Epithelial cell of esophagus (primary cell): ENCODE measurements around the gene PTPRU.

Experiments used
- DNase-seq: peaks from one replicate; pipeline ENCODE4 v3.0.0; 2010; ENCODE audit warnings: low read depth
- H3K4me3 ChIP-seq: 2 replicates; pipeline ENCODE4 v1.5.1; 2011; ENCODE audit warnings: mild to moderate bottlenecking, low read length, control low read depth
- CTCF ChIP-seq: IDR thresholded peaks from 2 replicates; pipeline ENCODE4 v1.5.1; 2011; ENCODE audit warnings: low read depth, mild to moderate bottlenecking, low read length, control low read depth, inconsistent platforms; ENCODE audit not compliant: insufficient read depth; ENCODE audit errors: missing control alignments

The PTPRU gene

GRCh38 chr1:29317063-29317915, 81.0 kb downstream of the PTPRU start:
- no peak for TF ChIP-seq CTCF
- DNase-seq: no peak
- H3K4me3 ChIP-seq: no peak overlapping the region

GRCh38 chr1:29317916-29318530, 81.7 kb downstream of the PTPRU start:
- DNase-seq: no peak
- TF ChIP-seq CTCF: no peak
- H3K4me3 ChIP-seq: no peak overlapping the region

DNA sequence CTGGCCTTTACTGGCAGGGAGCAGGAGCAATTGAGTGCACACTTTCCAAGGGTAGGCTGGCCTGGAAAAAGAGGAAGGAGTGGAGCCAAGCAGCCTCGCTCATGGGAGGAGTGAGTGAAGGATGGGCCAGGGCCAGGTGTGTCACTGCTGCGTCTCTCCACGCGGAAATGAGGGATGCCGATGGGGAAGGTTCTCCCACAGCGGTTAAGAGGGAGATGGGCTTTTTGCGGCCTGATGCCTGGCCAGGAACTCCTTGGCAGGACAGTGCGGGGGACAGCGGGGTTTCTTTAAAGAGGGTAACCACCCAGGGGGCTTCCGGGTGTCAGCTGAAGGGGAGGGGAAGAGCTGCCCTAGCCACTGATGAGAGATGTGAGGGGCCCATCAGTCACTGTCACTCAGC, 82.4 kb downstream of the PTPRU start:
- TF ChIP-seq CTCF: no peak

GRCh38 chr1:29319300-29320110, 83.2 kb downstream of the PTPRU start:
- no peak overlapping the region for H3K4me3 ChIP-seq
- no peak for TF ChIP-seq CTCF
- no peak for DNase-seq

More for the DNA sequence above, 82.4 kb downstream of the PTPRU start:
- no peak overlapping the region for H3K4me3 ChIP-seq
- no peak for DNase-seq

DNA sequence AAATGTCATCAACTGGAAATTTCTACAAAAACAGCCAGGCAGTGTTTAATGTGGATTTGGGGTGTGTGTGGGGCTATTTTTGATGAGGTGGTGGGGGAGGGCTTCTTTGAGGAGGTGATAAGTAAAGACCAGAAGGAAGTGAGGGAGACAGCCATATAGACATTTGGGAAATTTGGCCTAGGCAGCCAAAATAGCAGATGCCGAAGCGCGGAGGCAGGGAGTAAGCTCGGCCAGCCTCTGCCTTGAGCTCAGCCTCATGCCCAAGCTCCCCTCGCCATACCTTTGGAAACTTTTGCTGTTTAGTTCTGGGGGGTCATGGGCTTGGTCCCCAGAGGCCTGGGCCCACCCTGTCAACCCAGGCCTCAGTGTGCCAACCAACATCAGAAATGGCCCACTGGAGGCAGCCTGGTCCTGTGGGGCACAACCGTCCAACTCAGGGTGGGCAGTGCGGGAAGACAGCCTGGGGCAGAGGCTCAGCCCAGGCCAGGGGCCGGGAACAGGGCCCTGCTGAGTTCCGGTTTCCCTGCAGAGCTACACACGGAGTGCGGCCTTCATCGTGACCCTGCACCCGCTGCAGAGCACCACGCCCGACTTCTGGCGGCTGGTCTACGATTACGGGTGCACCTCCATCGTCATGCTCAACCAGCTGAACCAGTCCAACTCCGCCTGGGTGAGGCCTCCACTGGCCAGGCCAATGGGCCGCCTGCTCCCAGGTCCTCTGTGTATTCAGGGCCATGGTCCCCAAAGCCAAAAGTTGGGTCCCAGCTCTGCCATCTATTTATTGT, 84.0 kb downstream of the PTPRU start:
- no peak overlapping the region for H3K4me3 ChIP-seq
- DNase-seq: peak; percentile 12
- no peak for TF ChIP-seq CTCF

DNA sequence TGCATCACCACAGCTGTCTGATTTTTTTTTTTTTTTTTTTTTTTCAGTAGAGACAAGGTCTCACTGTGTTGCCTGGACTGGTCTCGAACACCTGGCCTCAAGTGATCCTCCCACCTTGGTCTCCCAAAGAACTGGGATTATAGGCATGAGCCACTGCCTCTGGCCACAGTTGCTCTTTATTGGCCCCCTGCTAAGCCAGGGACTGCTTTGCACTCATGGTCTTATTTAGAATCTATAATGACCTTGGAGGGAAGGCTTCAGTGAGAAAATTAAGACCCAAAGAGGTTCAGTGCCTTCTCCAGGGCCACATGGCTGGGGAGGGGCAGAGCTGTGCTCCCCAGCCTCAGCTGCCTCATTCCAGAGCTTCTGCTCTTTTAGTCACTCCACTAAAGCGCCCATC, 84.9 kb downstream of the PTPRU start:
- TF ChIP-seq CTCF: no peak
- no peak overlapping the region for H3K4me3 ChIP-seq
- DNase-seq: no peak
